WTC11 (cell line): ENCODE data around the gene RAB17. TPM values are rescaled to one million over a fixed set of nuclear protein-coding genes. Genes with fewer than 3 reads are reported as not detected.

Source experiments
- ATAC-seq: fragments of 200-7000 bp; cut with Tn5 transposase; 2 replicates; pipeline ENCODE4 v1.10.0; 2021; ENCODE audit warnings: mild to moderate bottlenecking, moderate library complexity
- CTCF ChIA-PET: fragments of 300-600 bp; sonication (Branson Sonifier 250); formaldehyde crosslinking; loops from one replicate; lab custom pipeline; 2021; ENCODE audit warnings: antibody characterized with exemption; lab: Charles Lee
- POLR2A ChIA-PET: fragments of 350-600 bp; sonication (Branson Sonifier 250); formaldehyde crosslinking; loops from one replicate; lab custom pipeline; 2021; ENCODE audit warnings: antibody characterized with exemption; lab: Charles Lee
- DNase-seq: peaks from one replicate; pipeline ENCODE4 v3.0.0; 2021; ENCODE audit warnings: low spot score
- H3K27ac Mint-ChIP-seq: 2 replicates; pipeline ENCODE4 v1.8.0; 2021; ENCODE audit warnings: mixed read lengths
- H3K27me3 Mint-ChIP-seq: 2 replicates; pipeline ENCODE4 v1.8.0; 2021; ENCODE audit warnings: low read depth, mild to moderate bottlenecking, moderate library complexity, mixed read lengths
- H3K36me3 Mint-ChIP-seq: 2 replicates; pipeline ENCODE4 v1.8.0; 2021; ENCODE audit warnings: mixed read lengths
- H3K4me1 Mint-ChIP-seq: 2 replicates; pipeline ENCODE4 v1.8.0; 2022; ENCODE audit warnings: mixed read lengths
- H3K4me3 Mint-ChIP-seq: 2 replicates; pipeline ENCODE4 v1.8.0; 2021; ENCODE audit warnings: mild to moderate bottlenecking, moderate library complexity, mixed read lengths
- H3K9me3 Mint-ChIP-seq: 2 replicates; pipeline ENCODE4 v1.8.0; 2021; ENCODE audit warnings: mixed read lengths
- AR ChIP-seq: fragments of 250-450 bp; sonication (Bioruptor Pico); IDR thresholded peaks from 2 replicates; pipeline ENCODE4 v1.9.0; 2021; ENCODE audit warnings: mild to moderate bottlenecking
- ATF1 ChIP-seq: sonication (generic); formaldehyde crosslinking; IDR thresholded peaks from 2 replicates; pipeline ENCODE4 v1.8.1; 2023; ENCODE audit warnings: mild to moderate bottlenecking, moderate library complexity, missing genetic modification reagents
- CREB1 ChIP-seq: sonication (generic); formaldehyde crosslinking; IDR thresholded peaks from 2 replicates; pipeline ENCODE4 v1.8.0; 2023; ENCODE audit warnings: mild to moderate bottlenecking, missing genetic modification reagents
- E2F5 ChIP-seq: sonication (generic); formaldehyde crosslinking; IDR thresholded peaks from 2 replicates; pipeline ENCODE4 v1.8.1; 2022; ENCODE audit warnings: mild to moderate bottlenecking, moderate library complexity, missing genetic modification reagents
- ERG ChIP-seq: fragments of 250-450 bp; sonication (Bioruptor Pico); IDR thresholded peaks from 2 replicates; pipeline ENCODE4 v1.8.0; 2021; ENCODE audit warnings: mild to moderate bottlenecking
- ESRRA ChIP-seq: sonication (generic); formaldehyde crosslinking; IDR thresholded peaks from 2 replicates; pipeline ENCODE4 v1.8.1; 2022; ENCODE audit warnings: mild to moderate bottlenecking, missing genetic modification reagents, borderline replicate concordance
- FOXP1 ChIP-seq: sonication (generic); formaldehyde crosslinking; IDR thresholded peaks from 2 replicates; pipeline ENCODE4 v1.8.0; 2022; ENCODE audit warnings: missing genetic modification reagents, mild to moderate bottlenecking, moderate library complexity, borderline replicate concordance
- GRHL2 ChIP-seq: fragments of 250-450 bp; sonication (Bioruptor Pico); IDR thresholded peaks from 2 replicates; pipeline ENCODE4 v1.8.0; 2022; ENCODE audit warnings: mild to moderate bottlenecking, moderate library complexity; ENCODE audit not compliant: insufficient replicate concordance, severe bottlenecking
- GTF2I ChIP-seq: fragments of 250-450 bp; sonication (Bioruptor Pico); conservative IDR thresholded peaks from 2 replicates; pipeline ENCODE4 v1.4.0; 2021; ENCODE audit warnings: mild to moderate bottlenecking
- JUN ChIP-seq: sonication (generic); formaldehyde crosslinking; IDR thresholded peaks from 2 replicates; pipeline ENCODE4 v1.8.0; 2023; ENCODE audit warnings: mild to moderate bottlenecking, missing genetic modification reagents
- MXD4 ChIP-seq: fragments of 250-450 bp; sonication (Bioruptor Pico); IDR thresholded peaks from 2 replicates; pipeline ENCODE4 v1.8.0; 2021; ENCODE audit warnings: mild to moderate bottlenecking, moderate library complexity, borderline replicate concordance
- NR1H2 ChIP-seq: sonication (generic); formaldehyde crosslinking; IDR thresholded peaks from 2 replicates; pipeline ENCODE4 v1.9.0; 2021; ENCODE audit warnings: mild to moderate bottlenecking, moderate library complexity, missing genetic modification reagents
- NR3C1 ChIP-seq: sonication (generic); formaldehyde crosslinking; conservative IDR thresholded peaks from 2 replicates; pipeline ENCODE4 v1.8.1; 2023; ENCODE audit warnings: low read depth, mild to moderate bottlenecking, missing genetic modification reagents
- OVOL2 ChIP-seq: fragments of 250-450 bp; sonication (Bioruptor Pico); IDR thresholded peaks from 2 replicates; pipeline ENCODE4 v1.9.0; 2021; ENCODE audit warnings: mild to moderate bottlenecking, borderline replicate concordance
- PRRX2 ChIP-seq: fragments of 250-450 bp; sonication (Bioruptor Pico); IDR thresholded peaks from 2 replicates; pipeline ENCODE4 v1.8.0; 2021; ENCODE audit warnings: mild to moderate bottlenecking
- STAT6 ChIP-seq: sonication (generic); formaldehyde crosslinking; conservative IDR thresholded peaks from 2 replicates; pipeline ENCODE4 v1.8.1; 2023; ENCODE audit warnings: mild to moderate bottlenecking, low read depth, missing genetic modification reagents, moderate library complexity
- ZNF138 ChIP-seq: sonication (generic); formaldehyde crosslinking; conservative IDR thresholded peaks from 2 replicates; pipeline ENCODE4 v1.8.1; 2022; ENCODE audit warnings: mild to moderate bottlenecking, moderate library complexity, missing genetic modification reagents
- ZNF396 ChIP-seq: fragments of 250-450 bp; sonication (Bioruptor Pico); IDR thresholded peaks from 2 replicates; pipeline ENCODE4 v1.8.0; 2021; ENCODE audit warnings: mild to moderate bottlenecking, moderate library complexity, borderline replicate concordance
- ZNF671 ChIP-seq: fragments of 250-450 bp; sonication (Bioruptor Pico); IDR thresholded peaks from 2 replicates; pipeline ENCODE4 v1.8.0; 2021; ENCODE audit warnings: mild to moderate bottlenecking
- total RNA-seq: library from RNA; stranded (reverse); gene quantifications from 3 replicates; pipeline ENCODE4 v1.2.3, GENCODE V29; 2021

Gene RAB17
- total RNA-seq, 1 experiment from 2014 or later = 140 TPM

GRCh38 chr2:237575869-237576862 is 14.4 kb downstream of the RAB17 start:
- no peaks in the 10 kb centered on the region for H3K27me3 Mint-ChIP-seq
- DNase-seq (no peak), ATAC-seq (no peak)
- no peak for TF ChIP-seq ATF1 (CRISPR knock-in tag)
- TF ChIP-seq JUN (CRISPR knock-in tag) = no peak
- no peak for TF ChIP-seq ZNF671 (CRISPR knock-in tag)
- no peak for TF ChIP-seq OVOL2 (CRISPR knock-in tag)
- TF ChIP-seq ZNF396 (CRISPR knock-in tag) = no peak
- TF ChIP-seq PRRX2 (CRISPR knock-in tag) = no peak
- no peak for TF ChIP-seq MXD4 (CRISPR knock-in tag)
- TF ChIP-seq GTF2I (CRISPR knock-in tag) = no peak
- no peak for TF ChIP-seq NR1H2 (CRISPR knock-in tag)
- TF ChIP-seq FOXP1 = no peak
- TF ChIP-seq STAT6 (CRISPR knock-in tag) = no peak
- no peak for TF ChIP-seq ZNF138 (CRISPR knock-in tag)
- TF ChIP-seq ERG (CRISPR knock-in tag) = no peak
- TF ChIP-seq ESRRA (CRISPR knock-in tag) = no peak
- TF ChIP-seq E2F5 (CRISPR knock-in tag) = no peak
- TF ChIP-seq AR = no peak
- TF ChIP-seq NR3C1 (CRISPR knock-in tag) = no peak
- no peak for TF ChIP-seq GRHL2 (CRISPR knock-in tag)
- no peak for TF ChIP-seq CREB1
- no peaks in the 10 kb centered on the region for H3K9me3 Mint-ChIP-seq
- ChIA-PET POLR2A (interaction anchor here (1.2 kb wide), 1 partner anchor 26 kb away, joined by 3 read pairs; no protein-coding TSS in a partner anchor), CTCF (interaction anchor here (1.0 to 7.1 kb wide), 5 partner anchors 26 to 169 kb away, joined by 3 to 385 read pairs (median 4); no protein-coding TSS in a partner anchor)
- peak overlapping the region; percentile 88 for H3K27ac Mint-ChIP-seq
- no peak overlapping the region for H3K4me3 Mint-ChIP-seq
- H3K4me1 Mint-ChIP-seq = peaks cover 41% of the 10 kb centered on the region
- H3K36me3 Mint-ChIP-seq = peaks cover 33% of the 10 kb centered on the region
